Natural killer cell (primary cell): Measurements from ENCODE around the gene CRNKL1. TPM values are rescaled to one million over a fixed set of nuclear protein-coding genes. Genes with fewer than 3 reads are reported as not detected.

ENCODE experiments used
- ATAC-seq, 3 donors: fragments of 150-1000 bp in 2 of 3; fragments of 200-7000 bp in 1 of 3; cut with Tn5 transposase; 1 replicate in 1 of 3; 2 replicates in 2 of 3; pipeline ENCODE4 v1.10.0; 2021; ENCODE audit warnings: mild to moderate bottlenecking in 2 of 3, moderate library complexity in 2 of 3
- DNase-seq, 2 donors: peaks; one replicate each; pipeline versions ENCODE4 v3.0.0 to v3.0.0-alpha.2; 2013 to 2021; ENCODE audit warnings: mixed read lengths in 1 of 2
- H3K27ac ChIP-seq: one replicate; pipeline ENCODE4 v1.5.1; 2013; ENCODE audit warnings: mild to moderate bottlenecking, low read length
- H3K27me3 ChIP-seq: one replicate; pipeline ENCODE4 v1.6.1; 2013; ENCODE audit warnings: low read length; ENCODE audit not compliant: control insufficient read depth, insufficient read depth
- H3K36me3 ChIP-seq: one replicate; pipeline ENCODE4 v1.6.1; 2013; ENCODE audit warnings: low read length; ENCODE audit not compliant: control insufficient read depth, insufficient read depth
- H3K4me1 ChIP-seq: one replicate; pipeline ENCODE4 v1.6.1; 2013; ENCODE audit warnings: low read length; ENCODE audit not compliant: control insufficient read depth, insufficient read depth
- H3K4me3 ChIP-seq: one replicate; pipeline ENCODE4 v1.5.1; 2013; ENCODE audit warnings: low read length
- H3K9me3 ChIP-seq: one replicate; pipeline ENCODE4 v1.6.1; 2013; ENCODE audit warnings: low read length; ENCODE audit not compliant: control insufficient read depth, insufficient read depth
- H3K27ac Mint-ChIP-seq, 2 donors: one replicate each; pipeline ENCODE4 v1.8.0; 2022; ENCODE audit warnings: mild to moderate bottlenecking in 2 of 2, mixed read lengths in 2 of 2, moderate library complexity in 1 of 2
- H3K27me3 Mint-ChIP-seq, 2 donors: one replicate each; pipeline ENCODE4 v1.8.0; 2022; ENCODE audit warnings: low read depth in 2 of 2, mixed read lengths in 2 of 2
- H3K36me3 Mint-ChIP-seq: one replicate; pipeline ENCODE4 v1.8.0; 2022; ENCODE audit warnings: mixed read lengths
- H3K4me1 Mint-ChIP-seq, 2 donors: one replicate each; pipeline ENCODE4 v1.8.0; 2022; ENCODE audit warnings: mixed read lengths in 2 of 2
- H3K4me3 Mint-ChIP-seq: one replicate; pipeline ENCODE4 v1.8.0; 2022; ENCODE audit warnings: mild to moderate bottlenecking, moderate library complexity, mixed read lengths
- H3K9me3 Mint-ChIP-seq, 2 donors: one replicate each; pipeline ENCODE4 v1.8.0; 2022; ENCODE audit warnings: mixed read lengths in 2 of 2
- CTCF ChIP-seq: fragments of 200-600 bp; IDR thresholded peaks from one replicate; pipeline ENCODE4 v1.8.0; 2022; ENCODE audit warnings: antibody characterized with exemption
- WGBS: methylation state at CpG from one replicate; pipeline ENCODE4 v1.1.7; 2013; ENCODE audit warnings: missing lambda C conversion rate; ENCODE audit not compliant: insufficient coverage; 5-methylcytosine and 5-hydroxymethylcytosine counted together
- intact Hi-C: fragments of 100-400 bp; cut with micrococcal nuclease; formaldehyde crosslinking; loops from one replicate; pipeline ENCODE4 v1.14.2; 2022
- total RNA-seq, 4 donors: library from RNA; stranded (reverse); fragments of 120-200 nt in 1 of 4; gene quantifications; one replicate each; pipeline versions ENCODE4 v1.2.3 to v1.2.4, GENCODE V29; 2013 to 2022

CRNKL1 gene
- total RNA-seq, 3 donors from 2014 or later (not counting 1 experiment from before 2014, with no cell fraction given): 30.8 to 34.5 (median 31.6) TPM

- no peaks in the 10 kb centered on the region for H3K9me3 Mint-ChIP-seq
- peaks cover 10 to 25% of the 10 kb centered on the region in 2 donors for H3K27me3 Mint-ChIP-seq
- DNase-seq (peak in 1 of 2 donors; percentile 72), ATAC-seq (peak in 2 of 3 donors; percentile 58 to 65)
- H3K4me1 Mint-ChIP-seq: peaks cover 0 to 5% of the 10 kb centered on the region in 2 donors
- no peaks in the 10 kb centered on the region for H3K36me3 ChIP-seq
- H3K36me3 Mint-ChIP-seq: no peaks in the 10 kb centered on the region
- intact Hi-C loops: loop anchor here (1.0 kb wide), 2 partner anchors 210 to 303 kb away; no protein-coding TSS in a partner anchor
- H3K9me3 ChIP-seq: no peaks in the 10 kb centered on the region
- H3K27ac Mint-ChIP-seq: no peak overlapping the region
- no peak overlapping the region for H3K27ac ChIP-seq
- 52% methylated on average over 3 of the region's 5 CpGs for WGBS
- TF ChIP-seq CTCF: peak; percentile 78
- H3K4me1 ChIP-seq: peaks cover 5% of the 10 kb centered on the region
- no peak overlapping the region for H3K4me3 ChIP-seq
- H3K4me3 Mint-ChIP-seq: no peak overlapping the region
- H3K27me3 ChIP-seq: no peaks in the 10 kb centered on the region
Measured at GRCh38 chr20:19995220-19995863, 56.9 kb downstream of the CRNKL1 start.

- TF ChIP-seq CTCF: no peak
Measured at GRCh38 chr20:19993958-19994669, 58.2 kb downstream of the CRNKL1 start.

GRCh38 chr20:19992996-19993908 lies 59.0 kb downstream of the CRNKL1 start:
- peaks cover 8 to 14% of the 10 kb centered on the region in 2 donors for H3K27me3 Mint-ChIP-seq
- H3K9me3 Mint-ChIP-seq: no peaks in the 10 kb centered on the region
- no peaks in the 10 kb centered on the region for H3K4me1 Mint-ChIP-seq
- Histone ChIP-seq H3K4me3 (no peak overlapping the region), H3K9me3 (no peaks in the 10 kb centered on the region), H3K27ac (no peak overlapping the region), H3K4me1 (no peaks in the 10 kb centered on the region), H3K27me3 (no peaks in the 10 kb centered on the region), H3K36me3 (no peaks in the 10 kb centered on the region)
- H3K36me3 Mint-ChIP-seq: no peaks in the 10 kb centered on the region
- no peak overlapping the region for H3K27ac Mint-ChIP-seq
- intact Hi-C loops: no loop called here
- DNase-seq (no peak), ATAC-seq (no peak)
- WGBS: 90% methylated on average over 13 of the region's 14 CpGs
- no peak overlapping the region for H3K4me3 Mint-ChIP-seq
- TF ChIP-seq CTCF: no peak

More at GRCh38 chr20:19993958-19994669, 58.2 kb downstream of the CRNKL1 start:
- no peak overlapping the region for H3K4me3 ChIP-seq
- no peaks in the 10 kb centered on the region for H3K4me1 ChIP-seq
- no peak overlapping the region for H3K27ac Mint-ChIP-seq
- DNase-seq: no peak
- H3K27ac ChIP-seq: no peak overlapping the region
- H3K27me3 ChIP-seq: no peaks in the 10 kb centered on the region
- 82% methylated on average over 12 of the region's 12 CpGs for WGBS
- no peaks in the 10 kb centered on the region for H3K4me1 Mint-ChIP-seq
- H3K36me3 ChIP-seq: no peaks in the 10 kb centered on the region
- ATAC-seq: no peak
- no peak overlapping the region for H3K4me3 Mint-ChIP-seq
- H3K27me3 Mint-ChIP-seq: peaks cover 8 to 13% of the 10 kb centered on the region in 2 donors
- H3K9me3 ChIP-seq: no peaks in the 10 kb centered on the region
- H3K36me3 Mint-ChIP-seq: no peaks in the 10 kb centered on the region
- H3K9me3 Mint-ChIP-seq: no peaks in the 10 kb centered on the region
- intact Hi-C loops: no loop called here
